MM.1S (cell line): ENCODE data around the gene PTPRN2.

Experiments used
- DNase-seq: peaks from one replicate; pipeline ENCODE4 v3.0.0-alpha.2; 2015
- H2AFZ ChIP-seq: fragments of 300-600 bp; sonication (generic); 2 replicates; pipeline ENCODE4 v1.6.0; 2016; ENCODE audit warnings: antibody characterized with exemption, low read length
- H3F3A ChIP-seq: fragments of 300-600 bp; sonication (generic); 2 replicates; pipeline ENCODE4 v1.6.1; 2016; ENCODE audit warnings: mild to moderate bottlenecking, antibody characterized with exemption, low read length, moderate library complexity, mixed read lengths; ENCODE audit not compliant: insufficient read depth
- H3K27ac ChIP-seq: fragments of 300-600 bp; sonication (generic); 2 replicates; pipeline ENCODE4 v1.5.1; 2016; ENCODE audit warnings: mild to moderate bottlenecking, low read length
- H3K27me3 ChIP-seq: fragments of 300-600 bp; sonication (generic); replicated peaks from 2 replicates; pipeline ENCODE4 v1.6.0; 2016; ENCODE audit warnings: low read length; ENCODE audit not compliant: insufficient read depth
- H3K36me3 ChIP-seq: fragments of 300-600 bp; sonication (generic); replicated peaks from 2 replicates; pipeline ENCODE4 v1.6.1; 2016; ENCODE audit warnings: mild to moderate bottlenecking, low read length, mixed read lengths; ENCODE audit not compliant: insufficient read depth
- H3K4me1 ChIP-seq: fragments of 300-600 bp; sonication (generic); 2 replicates; pipeline ENCODE4 v1.6.1; 2016; ENCODE audit warnings: low read length, mixed read lengths
- H3K4me2 ChIP-seq: fragments of 300-600 bp; sonication (generic); 2 replicates; pipeline ENCODE4 v1.6.0; 2016; ENCODE audit warnings: low read depth, low read length
- H3K4me3 ChIP-seq: fragments of 300-600 bp; sonication (generic); 2 replicates; pipeline ENCODE4 v1.5.1; 2016; ENCODE audit warnings: low read length, mixed read lengths
- H3K79me2 ChIP-seq: fragments of 300-600 bp; sonication (generic); 2 replicates; pipeline ENCODE4 v1.6.1; 2016; ENCODE audit warnings: mixed run types, low read length, mixed read lengths
- H3K9ac ChIP-seq: fragments of 300-600 bp; sonication (generic); 2 replicates; pipeline ENCODE4 v1.6.1; 2016; ENCODE audit warnings: low read length, mixed read lengths
- H3K9me2 ChIP-seq: fragments of 300-600 bp; sonication (generic); replicated peaks from 2 replicates; pipeline ENCODE4 v1.6.1; 2016; ENCODE audit warnings: mild to moderate bottlenecking, low read length, mixed read lengths; ENCODE audit not compliant: insufficient read depth
- H3K9me3 ChIP-seq: fragments of 300-600 bp; sonication (generic); replicated peaks from 2 replicates; pipeline ENCODE4 v1.6.1; 2016; ENCODE audit warnings: mild to moderate bottlenecking, low read length, mixed read lengths; ENCODE audit not compliant: insufficient read depth
- H4K20me1 ChIP-seq: fragments of 300-600 bp; sonication (generic); 2 replicates; pipeline ENCODE4 v1.6.1; 2016; ENCODE audit warnings: mild to moderate bottlenecking, low read length, moderate library complexity, mixed read lengths; ENCODE audit not compliant: insufficient read depth
- CTCF ChIP-seq: fragments of 300-600 bp; sonication (generic); IDR thresholded peaks from 2 replicates; pipeline ENCODE4 v1.5.1; 2016; ENCODE audit warnings: antibody characterized with exemption, low read length, mixed read lengths
- EZH2 ChIP-seq: fragments of 300-600 bp; sonication (generic); optimal IDR thresholded peaks from 2 replicates; pipeline ENCODE3; 2017; ENCODE audit warnings: low read depth, mild to moderate bottlenecking, antibody characterized with exemption, low read length, mixed read lengths
- EZH2phosphoT487 ChIP-seq: fragments of 300-600 bp; sonication (generic); IDR thresholded peaks from 2 replicates; pipeline ENCODE4 v1.6.1; 2018; ENCODE audit warnings: antibody characterized with exemption, low read length

Gene PTPRN2

GRCh38 chr7:158236400-158236799, 351.2 kb downstream of the PTPRN2 start:
- Histone ChIP-seq H3K27me3 (peaks cover 86% of the 10 kb centered on the region), H3K9me2 (no peaks in the 10 kb centered on the region), H3K9ac (no peak overlapping the region), H4K20me1 (no peaks in the 10 kb centered on the region), H3K4me3 (no peak overlapping the region), H3K27ac (no peak overlapping the region), H2AFZ (no peak overlapping the region), H3F3A (no peaks in the 10 kb centered on the region), H3K4me2 (no peak overlapping the region), H3K4me1 (no peaks in the 10 kb centered on the region), H3K79me2 (no peaks in the 10 kb centered on the region), H3K9me3 (no peaks in the 10 kb centered on the region), H3K36me3 (no peaks in the 10 kb centered on the region)
- DNase-seq = no peak
- TF ChIP-seq EZH2phosphoT487 = no peak
- TF ChIP-seq EZH2 = no peak
- TF ChIP-seq CTCF = no peak

- Histone ChIP-seq H3F3A (no peaks in the 10 kb centered on the region), H3K9ac (no peak overlapping the region), H3K4me2 (no peak overlapping the region), H3K36me3 (no peaks in the 10 kb centered on the region), H3K79me2 (no peaks in the 10 kb centered on the region), H2AFZ (no peak overlapping the region), H3K9me3 (no peaks in the 10 kb centered on the region), H3K9me2 (no peaks in the 10 kb centered on the region), H4K20me1 (no peaks in the 10 kb centered on the region), H3K4me3 (no peak overlapping the region), H3K27me3 (peaks cover 85% of the 10 kb centered on the region), H3K27ac (no peak overlapping the region), H3K4me1 (no peaks in the 10 kb centered on the region)
- no peak for DNase-seq
- TF ChIP-seq CTCF = no peak
- no peak for TF ChIP-seq EZH2phosphoT487
- TF ChIP-seq EZH2 = no peak
Observed at GRCh38 chr7:158235862-158236261, 351.8 kb downstream of the PTPRN2 start.

GRCh38 chr7:158229945-158230344, 357.7 kb downstream of the PTPRN2 start:
- H3K9ac ChIP-seq = no peak overlapping the region
- H3K79me2 ChIP-seq = no peaks in the 10 kb centered on the region
- TF ChIP-seq CTCF = no peak
- no peak for TF ChIP-seq EZH2phosphoT487
- no peak for TF ChIP-seq EZH2
- no peak overlapping the region for H3K4me2 ChIP-seq
- H3F3A ChIP-seq = no peaks in the 10 kb centered on the region
- DNase-seq = no peak
- H3K36me3 ChIP-seq = no peaks in the 10 kb centered on the region
- H3K4me3 ChIP-seq = no peak overlapping the region
- no peaks in the 10 kb centered on the region for H3K9me2 ChIP-seq
- H3K27ac ChIP-seq = no peak overlapping the region
- no peaks in the 10 kb centered on the region for H3K9me3 ChIP-seq
- no peak overlapping the region for H2AFZ ChIP-seq
- peaks cover 60% of the 10 kb centered on the region for H3K27me3 ChIP-seq
- H3K4me1 ChIP-seq = no peaks in the 10 kb centered on the region
- no peaks in the 10 kb centered on the region for H4K20me1 ChIP-seq
